ENCODE results near the gene PLCD1. TPM values are rescaled to one million over a fixed set of nuclear protein-coding genes. Genes with fewer than 3 reads are reported as not detected.
A peak's percentile ranks its signal among the peaks of the same experiment; 100 is the strongest.

Gene PLCD1
- polyA plus RNA-seq, 3 donors, result 20.2 to 23.5 (median 23.1) TPM

GRCh38 chr3:37970802-37971201 is 58.6 kb downstream of the PLCD1 start:
- no peak for DNase-seq (ENCODE audit: low read depth in 3 of 3, low spot score in 2 of 3)

- no peak for DNase-seq (ENCODE audit: low read depth in 3 of 3, low spot score in 2 of 3)
Measured at GRCh38 chr3:37969596-37970100, 59.8 kb downstream of the PLCD1 start.

GRCh38 chr3:37968813-37969595 is 60.4 kb downstream of the PLCD1 start:
- no peak for DNase-seq (ENCODE audit: low read depth in 3 of 3, low spot score in 2 of 3)

- DNase-seq (ENCODE audit: low read depth in 3 of 3, low spot score in 2 of 3), result no peak
Measured at GRCh38 chr3:37968199-37968598, 61.2 kb downstream of the PLCD1 start.

- DNase-seq (ENCODE audit: low read depth in 3 of 3, low spot score in 2 of 3), result no peak
Measured at GRCh38 chr3:37967260-37967881, 62.1 kb downstream of the PLCD1 start.

- DNase-seq (ENCODE audit: low read depth in 3 of 3, low spot score in 2 of 3), result peak in 2 of 3 donors; percentile 52 to 70
Measured at GRCh38 chr3:37964716-37965115, 64.7 kb downstream of the PLCD1 start.

- DNase-seq (ENCODE audit: low read depth in 3 of 3, low spot score in 2 of 3), result no peak
Measured at GRCh38 chr3:37964146-37964545, 65.3 kb downstream of the PLCD1 start.

GRCh38 chr3:37963635-37964034 is 65.8 kb downstream of the PLCD1 start:
- DNase-seq (ENCODE audit: low read depth in 3 of 3, low spot score in 2 of 3), result no peak

GRCh38 chr3:37963016-37963415 is 66.4 kb downstream of the PLCD1 start:
- DNase-seq (ENCODE audit: low read depth in 3 of 3, low spot score in 2 of 3), result no peak

- no peak for DNase-seq (ENCODE audit: low read depth in 3 of 3, low spot score in 2 of 3)
Measured at GRCh38 chr3:37961622-37962431, 67.6 kb downstream of the PLCD1 start.

- DNase-seq (ENCODE audit: low read depth in 3 of 3, low spot score in 2 of 3), result no peak
Measured at GRCh38 chr3:37957539-37957936, 71.9 kb downstream of the PLCD1 start.

Other genes starting within 250 kb of the PLCD1 start
- 100 to 1,000 TPM in 2 of 3 donors, 10 to 100 TPM in 1; 97.9 to 113 (median 107) TPM for gene CTDSPL, start 167.8 kb downstream of the PLCD1 start, polyA plus RNA-seq (ENCODE audit: insufficient read length in 3 of 3)
- gene VILL, start 38.9 kb downstream of the PLCD1 start, polyA plus RNA-seq (ENCODE audit: insufficient read length in 3 of 3), result 10 to 100 TPM in 2 of 3 donors, 1 to 10 TPM in 1; 9.9 to 11.0 (median 10.0) TPM
- under 1 TPM; 0.55 to 0.75 (median 0.69) TPM for gene DLEC1, start 9.6 kb upstream of the PLCD1 start, polyA plus RNA-seq (ENCODE audit: insufficient read length in 3 of 3)
- 100 to 1,000 TPM; 121 to 145 (median 144) TPM for gene ACAA1, start 107.5 kb upstream of the PLCD1 start, polyA plus RNA-seq (ENCODE audit: insufficient read length in 3 of 3)
- 10 to 100 TPM; 27.9 to 30.0 (median 28.8) TPM for gene MYD88, start 109.0 kb upstream of the PLCD1 start, polyA plus RNA-seq (ENCODE audit: insufficient read length in 3 of 3)
- 10 to 100 TPM; 45.4 to 51.2 (median 47.7) TPM for gene OXSR1, start 135.9 kb upstream of the PLCD1 start, polyA plus RNA-seq (ENCODE audit: insufficient read length in 3 of 3)
- gene SLC22A13, start 236.2 kb upstream of the PLCD1 start, polyA plus RNA-seq (ENCODE audit: insufficient read length in 3 of 3), result 1 to 10 TPM; 1.7 to 3.4 (median 2.4) TPM